ENCODE data around the gene A3GALT2.
"Not testable (repeated sequence)": the region's sequence is repeated elsewhere in the genome, so short reads cannot be mapped to it uniquely, and the experiment has no call there.

A3GALT2 gene

DNA sequence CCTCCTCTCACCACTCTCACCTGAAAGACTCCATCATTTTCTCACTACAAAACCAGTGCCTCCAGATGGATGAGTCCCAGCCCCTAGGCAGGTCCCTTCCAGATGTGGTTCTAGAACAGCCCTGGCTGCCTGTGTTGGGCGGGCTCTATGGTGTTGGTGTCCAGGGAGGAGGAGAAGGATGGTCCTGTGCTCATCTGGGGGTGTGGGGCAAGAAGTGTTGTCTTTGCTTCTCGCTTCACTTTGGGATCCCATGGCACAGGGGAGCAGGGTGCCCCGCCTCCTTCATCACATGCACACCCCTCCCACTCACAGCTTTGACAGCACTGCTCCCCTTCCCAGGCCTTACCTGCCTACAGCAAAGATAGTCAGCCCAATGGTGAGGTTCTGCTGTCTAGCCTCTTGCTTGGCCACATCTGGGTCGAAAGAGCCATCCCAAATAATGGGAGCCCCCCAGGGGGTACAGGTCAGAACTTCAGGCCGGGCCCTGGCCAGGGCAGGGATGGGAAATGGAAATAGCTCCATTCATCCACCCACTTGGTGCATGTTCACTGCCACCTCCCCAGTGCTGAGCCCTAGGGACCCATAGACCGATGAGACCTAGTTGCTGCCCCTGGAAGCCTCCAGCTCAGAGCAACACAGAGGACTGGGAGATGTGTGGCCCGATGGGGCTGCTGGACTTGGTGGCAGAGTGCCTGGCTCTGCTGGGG, 9.0 kb downstream of the A3GALT2 start:
- no peaks in the 10 kb centered on the region for H3K27me3 ChIP-seq (ENCODE audit: control insufficient read depth, insufficient read depth, low read length)
- no peak overlapping the region for H3K9ac ChIP-seq
- no peaks in the 10 kb centered on the region for H3K36me3 ChIP-seq (ENCODE audit: control insufficient read depth, insufficient read depth, low read length)
- H3K79me2 ChIP-seq = no peaks in the 10 kb centered on the region
- no peak overlapping the region for H3K4me2 ChIP-seq (ENCODE audit: low read length)
- TF ChIP-seq, protein P1, sequence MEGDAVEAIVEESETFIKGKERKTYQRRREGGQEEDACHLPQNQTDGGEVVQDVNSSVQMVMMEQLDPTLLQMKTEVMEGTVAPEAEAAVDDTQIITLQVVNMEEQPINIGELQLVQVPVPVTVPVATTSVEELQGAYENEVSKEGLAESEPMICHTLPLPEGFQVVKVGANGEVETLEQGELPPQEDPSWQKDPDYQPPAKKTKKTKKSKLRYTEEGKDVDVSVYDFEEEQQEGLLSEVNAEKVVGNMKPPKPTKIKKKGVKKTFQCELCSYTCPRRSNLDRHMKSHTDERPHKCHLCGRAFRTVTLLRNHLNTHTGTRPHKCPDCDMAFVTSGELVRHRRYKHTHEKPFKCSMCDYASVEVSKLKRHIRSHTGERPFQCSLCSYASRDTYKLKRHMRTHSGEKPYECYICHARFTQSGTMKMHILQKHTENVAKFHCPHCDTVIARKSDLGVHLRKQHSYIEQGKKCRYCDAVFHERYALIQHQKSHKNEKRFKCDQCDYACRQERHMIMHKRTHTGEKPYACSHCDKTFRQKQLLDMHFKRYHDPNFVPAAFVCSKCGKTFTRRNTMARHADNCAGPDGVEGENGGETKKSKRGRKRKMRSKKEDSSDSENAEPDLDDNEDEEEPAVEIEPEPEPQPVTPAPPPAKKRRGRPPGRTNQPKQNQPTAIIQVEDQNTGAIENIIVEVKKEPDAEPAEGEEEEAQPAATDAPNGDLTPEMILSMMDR (IDR thresholded peaks at IDR 0.05) = no peak
- H3K27ac ChIP-seq = no peak overlapping the region
- H3K4me3 ChIP-seq (ENCODE audit: low read depth, low read length) = no peak overlapping the region
- H2AFZ ChIP-seq = no peak overlapping the region
- H3K9me3 ChIP-seq (ENCODE audit: control insufficient read depth, low read length) = no peaks in the 10 kb centered on the region
- no peaks in the 10 kb centered on the region for H3K4me1 ChIP-seq

GRCh38 chr1:33310702-33311101, 10.2 kb downstream of the A3GALT2 start:
- Histone ChIP-seq H3K79me2 (no peaks in the 10 kb centered on the region), H3K4me1 (no peaks in the 10 kb centered on the region), H3K27ac (no peak overlapping the region), H3K9ac (no peak overlapping the region), H3K27me3 (ENCODE audit: control insufficient read depth, insufficient read depth, low read length) (no peaks in the 10 kb centered on the region), H3K36me3 (ENCODE audit: control insufficient read depth, insufficient read depth, low read length) (no peaks in the 10 kb centered on the region), H3K4me2 (ENCODE audit: low read length) (no peak overlapping the region), H3K9me3 (ENCODE audit: control insufficient read depth, low read length) (no peaks in the 10 kb centered on the region), H2AFZ (no peak overlapping the region), H3K4me3 (ENCODE audit: low read depth, low read length) (no peak overlapping the region)
- TF ChIP-seq, protein P1 (IDR thresholded peaks at IDR 0.05) = no peak

- not testable (repeated sequence) for H3K27ac ChIP-seq; H3K79me2 ChIP-seq; H3K4me3 ChIP-seq (ENCODE audit: low read depth, low read length); H2AFZ ChIP-seq; H3K9me3 ChIP-seq (ENCODE audit: control insufficient read depth, low read length); H3K27me3 ChIP-seq (ENCODE audit: control insufficient read depth, insufficient read depth, low read length); H3K4me2 ChIP-seq (ENCODE audit: low read length); H3K36me3 ChIP-seq (ENCODE audit: control insufficient read depth, insufficient read depth, low read length); H3K4me1 ChIP-seq; H3K9ac ChIP-seq
These were observed 11.5 kb downstream of the A3GALT2 start for GRCh38 chr1:33309351-33309750.

- H2AFZ ChIP-seq = no peak overlapping the region
- H3K79me2 ChIP-seq = no peaks in the 10 kb centered on the region
- no peaks in the 10 kb centered on the region for H3K36me3 ChIP-seq (ENCODE audit: control insufficient read depth, insufficient read depth, low read length)
- H3K4me3 ChIP-seq (ENCODE audit: low read depth, low read length) = no peak overlapping the region
- H3K4me2 ChIP-seq (ENCODE audit: low read length) = no peak overlapping the region
- no peak overlapping the region for H3K9ac ChIP-seq
- H3K9me3 ChIP-seq (ENCODE audit: control insufficient read depth, low read length) = no peaks in the 10 kb centered on the region
- no peaks in the 10 kb centered on the region for H3K27me3 ChIP-seq (ENCODE audit: control insufficient read depth, insufficient read depth, low read length)
- no peak overlapping the region for H3K27ac ChIP-seq
- H3K4me1 ChIP-seq = no peaks in the 10 kb centered on the region
- TF ChIP-seq, protein P1 (IDR thresholded peaks at IDR 0.05) = no peak
These were observed 13.4 kb downstream of the A3GALT2 start for GRCh38 chr1:33307494-33307864.

DNA sequence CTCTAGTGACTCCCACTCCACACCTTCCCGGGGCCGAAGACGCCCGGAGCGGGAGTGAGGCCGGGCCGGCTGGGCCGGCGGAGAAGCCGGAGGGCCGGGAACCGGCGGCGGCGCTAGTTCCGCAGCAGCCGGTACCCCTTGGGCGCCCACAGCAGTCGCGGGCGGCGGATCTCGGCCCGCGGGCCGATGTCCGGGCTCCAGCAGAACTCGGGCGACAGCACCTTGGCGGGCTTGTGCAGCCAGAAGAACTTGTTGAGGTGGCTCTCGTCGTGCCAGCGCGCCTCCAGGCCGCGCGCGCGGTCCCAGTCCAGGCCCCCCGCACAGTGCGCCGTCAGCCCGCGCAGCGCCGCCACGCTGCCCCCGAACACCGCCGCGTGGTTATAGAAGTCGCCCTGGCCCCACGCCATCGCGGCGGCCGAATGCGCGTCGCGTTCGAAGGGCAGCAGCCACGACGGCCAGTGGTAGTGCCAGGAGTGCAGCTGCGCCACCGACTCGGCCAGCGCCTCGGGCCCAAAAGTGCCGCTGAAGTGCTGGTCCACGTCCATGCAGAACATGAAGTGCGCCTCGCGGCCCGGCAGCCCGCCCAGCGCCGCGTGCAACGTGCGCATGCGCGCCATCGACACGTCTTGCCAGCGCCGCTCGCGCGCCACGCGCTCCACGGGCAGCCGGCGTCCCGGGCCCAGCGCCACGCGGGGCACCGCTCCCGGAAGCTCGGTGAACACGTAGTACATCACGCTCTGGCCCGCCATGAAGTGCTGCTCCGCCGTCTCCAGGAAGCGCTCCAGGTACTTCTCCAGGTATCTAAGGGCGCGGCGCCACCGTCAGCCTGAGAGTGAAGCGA, 14.0 kb downstream of the A3GALT2 start:
- Histone ChIP-seq H3K27ac (no peak overlapping the region), H3K4me1 (no peaks in the 10 kb centered on the region), H3K4me2 (ENCODE audit: low read length) (no peak overlapping the region), H3K36me3 (ENCODE audit: control insufficient read depth, insufficient read depth, low read length) (no peaks in the 10 kb centered on the region), H3K79me2 (no peaks in the 10 kb centered on the region), H3K4me3 (ENCODE audit: low read depth, low read length) (no peak overlapping the region), H2AFZ (peak overlapping the region; percentile 45), H3K27me3 (ENCODE audit: control insufficient read depth, insufficient read depth, low read length) (no peaks in the 10 kb centered on the region), H3K9ac (no peak overlapping the region), H3K9me3 (ENCODE audit: control insufficient read depth, low read length) (no peaks in the 10 kb centered on the region)
- TF ChIP-seq, protein P1 (IDR thresholded peaks at IDR 0.05) = no peak

All from parathyroid adenoma (tissue), 2 donors.